Mesodermal cell (in vitro differentiated cells): ENCODE data around the gene KIFC1.

Source experiments
- H3K27ac ChIP-seq: 2 replicates; pipeline ENCODE4 v1.7.0; 2013; ENCODE audit warnings: mild to moderate bottlenecking, low read depth, low read length, moderate library complexity; ENCODE audit not compliant: severe bottlenecking
- H3K36me3 ChIP-seq: 2 replicates; pipeline ENCODE4 v1.7.1; 2013; ENCODE audit warnings: mild to moderate bottlenecking, low read length, moderate library complexity; ENCODE audit not compliant: control insufficient read depth, insufficient read depth
- H3K4me1 ChIP-seq: one replicate; pipeline ENCODE4 v1.7.1; 2013; ENCODE audit warnings: mild to moderate bottlenecking, low read length; ENCODE audit not compliant: insufficient read depth, control insufficient read depth, poor library complexity, severe bottlenecking
- H3K4me3 ChIP-seq: 2 replicates; pipeline ENCODE4 v1.7.0; 2013; ENCODE audit warnings: low read length, control low read depth, mild to moderate bottlenecking; ENCODE audit not compliant: insufficient read depth, poor library complexity, severe bottlenecking; ENCODE audit errors: extremely low read depth
- H3K9me3 ChIP-seq: 2 replicates; pipeline ENCODE4 v1.7.1; 2013; ENCODE audit warnings: mild to moderate bottlenecking, low read length, moderate library complexity; ENCODE audit not compliant: control insufficient read depth
- WGBS, 2 experiments: methylation state at CpG; one replicate each; pipeline ENCODE4 v1.1.5; 2013; ENCODE audit warnings: missing lambda C conversion rate in 2 of 2; ENCODE audit not compliant: insufficient coverage in 2 of 2; 5-methylcytosine and 5-hydroxymethylcytosine counted together

The KIFC1 gene

GRCh38 chr6:33434961-33435360, 43.3 kb downstream of the KIFC1 start:
- 87% methylated on average over 4 of the region's 4 CpGs; no CpG with 5 or more reads in 1 of the 2 experiments for WGBS, 2 experiments
- Histone ChIP-seq H3K36me3 (peaks cover 53% of the 10 kb centered on the region), H3K9me3 (no peaks in the 10 kb centered on the region), H3K4me1 (peaks cover 32% of the 10 kb centered on the region), H3K27ac (no peak overlapping the region), H3K4me3 (no peak overlapping the region)

DNA sequence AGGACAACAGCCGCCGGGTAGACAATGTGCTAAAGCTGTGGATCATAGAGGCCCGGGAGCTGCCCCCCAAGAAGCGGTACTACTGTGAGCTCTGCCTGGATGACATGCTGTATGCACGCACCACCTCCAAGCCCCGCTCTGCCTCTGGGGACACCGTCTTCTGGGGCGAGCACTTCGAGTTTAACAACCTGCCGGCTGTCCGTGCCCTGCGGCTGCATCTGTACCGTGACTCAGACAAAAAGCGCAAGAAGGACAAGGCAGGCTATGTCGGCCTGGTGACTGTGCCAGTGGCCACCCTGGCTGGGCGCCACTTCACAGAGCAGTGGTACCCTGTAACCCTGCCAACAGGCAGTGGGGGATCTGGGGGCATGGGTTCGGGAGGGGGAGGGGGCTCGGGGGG, 46.0 kb downstream of the KIFC1 start:
- H3K36me3 ChIP-seq = peaks cover 79% of the 10 kb centered on the region
- no peak overlapping the region for H3K27ac ChIP-seq
- peaks cover 8% of the 10 kb centered on the region for H3K4me1 ChIP-seq
- H3K9me3 ChIP-seq = no peaks in the 10 kb centered on the region
- 96 to 97% methylated on average over 16 of the region's 18 CpGs for WGBS, 2 experiments
- H3K4me3 ChIP-seq = no peak overlapping the region

DNA sequence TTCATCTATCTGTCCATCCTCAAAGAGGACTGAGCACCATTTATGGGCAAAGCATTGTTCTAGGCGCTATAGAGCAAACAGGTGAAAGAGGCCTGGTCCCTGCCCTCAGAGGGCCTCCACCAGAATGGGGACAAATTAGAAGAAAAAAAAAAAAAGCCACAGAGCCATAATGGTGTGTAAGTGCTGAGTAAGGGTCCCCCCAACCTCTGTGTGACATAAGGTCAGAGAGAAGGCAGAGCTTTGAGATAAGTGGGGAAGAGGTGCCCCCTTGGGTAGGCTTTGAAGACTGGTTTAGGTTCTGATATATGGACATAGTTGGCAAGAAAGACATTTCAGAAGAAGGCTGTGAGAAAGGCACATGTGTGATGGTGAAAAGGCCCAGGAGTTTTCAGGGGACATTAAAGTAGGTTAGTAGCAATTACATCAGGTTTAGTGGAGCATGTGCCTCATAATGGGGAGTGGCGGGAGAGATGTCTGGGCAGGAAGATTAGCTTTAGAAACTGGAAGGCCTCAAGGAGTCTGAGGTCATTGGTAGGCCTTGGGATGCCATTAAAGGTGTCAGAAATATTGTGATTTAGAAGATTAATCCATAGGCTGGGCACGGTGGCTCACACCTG, 47.5 kb downstream of the KIFC1 start:
- Histone ChIP-seq H3K4me1 (no peaks in the 10 kb centered on the region), H3K27ac (no peak overlapping the region), H3K36me3 (peaks cover 93% of the 10 kb centered on the region)

GRCh38 chr6:33439956-33440648, 48.5 kb downstream of the KIFC1 start:
- peaks cover 98% of the 10 kb centered on the region for H3K36me3 ChIP-seq
- H3K4me1 ChIP-seq = no peaks in the 10 kb centered on the region
- WGBS, 2 experiments = 77 to 87% methylated on average over 9 of the region's 9 CpGs
- no peak overlapping the region for H3K4me3 ChIP-seq
- H3K9me3 ChIP-seq = no peaks in the 10 kb centered on the region
- no peak overlapping the region for H3K27ac ChIP-seq

More for the DNA sequence above, 47.5 kb downstream of the KIFC1 start:
- H3K4me3 ChIP-seq = no peak overlapping the region
- H3K9me3 ChIP-seq = no peaks in the 10 kb centered on the region
- 92 to 94% methylated on average over 2 to 3 of the region's 3 CpGs for WGBS, 2 experiments

DNA sequence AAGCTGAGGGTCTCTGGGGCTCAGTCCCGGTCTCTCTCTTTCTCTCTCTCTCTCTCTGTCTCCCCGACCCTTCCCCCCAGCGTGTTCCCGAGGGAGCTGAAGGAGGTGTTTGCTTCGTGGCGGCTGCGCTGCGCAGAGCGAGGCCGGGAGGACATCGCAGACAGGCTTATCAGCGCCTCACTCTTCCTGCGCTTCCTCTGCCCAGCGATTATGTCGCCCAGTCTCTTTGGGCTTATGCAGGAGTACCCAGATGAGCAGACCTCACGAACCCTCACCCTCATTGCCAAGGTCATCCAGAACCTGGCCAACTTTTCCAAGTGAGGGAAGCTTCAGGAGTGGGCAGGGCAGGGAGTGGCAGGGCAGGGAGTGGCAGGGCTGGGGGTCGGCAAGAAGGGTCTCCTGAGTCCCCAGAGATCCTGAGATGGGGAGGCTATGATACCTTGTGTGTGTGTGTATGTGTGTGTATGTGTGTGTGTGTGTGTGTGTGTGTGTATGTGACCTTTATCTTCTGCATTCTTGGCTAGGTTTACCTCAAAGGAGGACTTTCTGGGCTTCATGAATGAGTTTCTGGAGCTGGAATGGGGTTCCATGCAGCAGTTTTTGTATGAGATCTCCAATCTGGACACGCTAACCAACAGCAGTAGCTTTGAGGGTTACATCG, 49.2 kb downstream of the KIFC1 start:
- no peak overlapping the region for H3K27ac ChIP-seq
- H3K4me1 ChIP-seq = no peaks in the 10 kb centered on the region
- H3K36me3 ChIP-seq = peaks cover 98% of the 10 kb centered on the region
- no peaks in the 10 kb centered on the region for H3K9me3 ChIP-seq
- WGBS, 2 experiments = 94 to 95% methylated on average over 16 to 17 of the region's 19 CpGs
- H3K4me3 ChIP-seq = no peak overlapping the region

- Histone ChIP-seq H3K36me3 (peaks cover 98% of the 10 kb centered on the region), H3K27ac (no peak overlapping the region), H3K9me3 (no peaks in the 10 kb centered on the region), H3K4me1 (no peaks in the 10 kb centered on the region), H3K4me3 (no peak overlapping the region)
- WGBS, 2 experiments = 93% methylated on average over 8 to 9 of the region's 9 CpGs
Observed at GRCh38 chr6:33441457-33441856, 49.8 kb downstream of the KIFC1 start.

DNA sequence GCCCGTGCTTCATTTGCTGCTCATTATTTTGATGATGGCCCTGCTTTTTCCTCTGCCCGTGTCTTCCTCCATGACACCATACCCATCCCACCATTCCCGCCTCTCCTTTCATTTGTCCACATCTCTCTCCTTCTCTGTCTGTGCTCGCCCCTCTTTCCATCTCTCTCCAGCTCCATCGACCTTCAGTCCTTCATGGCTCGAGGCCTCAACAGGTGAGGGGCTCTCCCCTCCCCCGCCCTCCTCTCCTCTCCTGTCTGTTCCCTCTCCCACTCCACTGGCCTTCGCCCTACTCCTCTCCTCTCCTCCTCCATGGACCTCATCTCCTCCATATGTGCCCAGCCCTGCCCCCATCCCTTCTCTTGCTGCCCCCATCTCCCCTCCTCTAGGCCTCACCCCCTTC, 50.7 kb downstream of the KIFC1 start:
- 90 to 94% methylated on average over 7 to 8 of the region's 8 CpGs for WGBS, 2 experiments
- no peaks in the 10 kb centered on the region for H3K9me3 ChIP-seq
- H3K4me1 ChIP-seq = no peaks in the 10 kb centered on the region
- H3K36me3 ChIP-seq = peaks cover 98% of the 10 kb centered on the region
- no peak overlapping the region for H3K27ac ChIP-seq
- no peak overlapping the region for H3K4me3 ChIP-seq

DNA sequence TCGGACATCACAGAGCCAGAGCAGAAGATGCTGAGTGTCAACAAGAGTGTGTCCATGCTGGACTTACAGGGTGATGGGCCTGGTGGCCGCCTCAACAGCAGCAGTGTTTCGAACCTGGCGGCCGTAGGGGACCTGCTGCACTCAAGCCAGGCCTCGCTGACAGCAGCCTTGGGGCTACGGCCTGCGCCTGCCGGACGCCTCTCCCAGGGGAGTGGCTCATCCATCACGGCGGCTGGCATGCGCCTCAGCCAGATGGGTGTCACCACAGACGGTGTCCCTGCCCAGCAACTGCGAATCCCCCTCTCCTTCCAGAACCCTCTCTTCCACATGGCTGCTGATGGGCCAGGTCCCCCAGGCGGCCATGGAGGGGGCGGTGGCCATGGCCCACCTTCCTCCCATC, 51.4 kb downstream of the KIFC1 start:
- Histone ChIP-seq H3K4me3 (no peak overlapping the region), H3K4me1 (no peaks in the 10 kb centered on the region), H3K27ac (no peak overlapping the region), H3K9me3 (no peaks in the 10 kb centered on the region), H3K36me3 (peaks cover 98% of the 10 kb centered on the region)
- 96 to 99% methylated on average over 11 to 16 of the region's 17 CpGs for WGBS, 2 experiments

DNA sequence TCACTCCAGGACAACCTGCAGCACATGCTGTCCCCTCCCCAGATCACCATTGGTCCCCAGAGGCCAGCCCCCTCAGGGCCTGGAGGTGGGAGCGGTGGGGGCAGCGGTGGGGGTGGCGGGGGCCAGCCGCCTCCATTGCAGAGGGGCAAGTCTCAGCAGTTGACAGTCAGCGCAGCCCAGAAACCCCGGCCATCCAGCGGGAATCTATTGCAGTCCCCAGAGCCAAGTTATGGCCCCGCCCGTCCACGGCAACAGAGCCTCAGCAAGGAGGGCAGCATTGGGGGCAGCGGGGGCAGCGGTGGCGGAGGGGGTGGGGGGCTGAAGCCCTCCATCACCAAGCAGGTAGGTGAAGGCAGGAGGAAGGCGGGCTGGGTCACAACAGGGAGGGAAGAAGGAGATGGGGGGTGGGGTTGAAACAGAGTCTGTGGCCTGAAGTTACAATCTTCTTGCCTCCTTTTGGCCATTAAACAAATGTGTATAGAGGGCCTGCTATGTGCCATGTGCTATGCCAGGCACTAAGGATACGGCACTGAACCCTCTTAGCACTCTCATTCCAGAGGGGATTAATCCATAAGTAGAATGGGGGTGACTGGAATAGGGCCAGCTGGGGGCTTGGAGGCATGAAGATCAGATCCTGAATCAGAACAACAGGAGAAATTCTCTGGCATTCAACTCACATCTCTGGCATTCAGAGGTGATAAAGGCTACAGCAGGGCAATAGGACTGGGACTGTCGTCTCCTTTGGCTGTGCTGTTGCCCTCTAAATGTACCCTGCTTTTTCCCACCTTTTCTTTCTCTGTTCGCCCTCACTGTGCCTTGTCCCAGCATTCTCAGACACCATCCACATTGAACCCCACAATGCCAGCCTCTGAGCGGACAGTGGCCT, 52.2 kb downstream of the KIFC1 start:
- Histone ChIP-seq H3K4me3 (no peak overlapping the region), H3K4me1 (no peaks in the 10 kb centered on the region), H3K9me3 (no peaks in the 10 kb centered on the region), H3K27ac (no peak overlapping the region), H3K36me3 (peaks cover 97% of the 10 kb centered on the region)
- 96 to 98% methylated on average over 5 to 13 of the region's 18 CpGs for WGBS, 2 experiments

GRCh38 chr6:33445119-33445603, 53.5 kb downstream of the KIFC1 start:
- H3K9me3 ChIP-seq = no peaks in the 10 kb centered on the region
- WGBS, 2 experiments = 100% methylated on average over 2 of the region's 3 CpGs; no CpG with 5 or more reads in 1 of the 2 experiments
- H3K4me3 ChIP-seq = no peak overlapping the region
- no peak overlapping the region for H3K27ac ChIP-seq
- no peaks in the 10 kb centered on the region for H3K4me1 ChIP-seq
- peaks cover 95% of the 10 kb centered on the region for H3K36me3 ChIP-seq
